H1 (cell line): ENCODE results near the gene GALNT4. TPM values are rescaled to one million over a fixed set of nuclear protein-coding genes. Genes with fewer than 3 reads are reported as not detected.

Experiments
- CTCF ChIA-PET: fragments of 300-600 bp; sonication (Branson Sonifier 250); formaldehyde crosslinking; loops from one replicate; lab custom pipeline; 2021; ENCODE audit not compliant: partially characterized antibody; lab: Charles Lee
- POLR2A ChIA-PET: fragments of 300-600 bp; sonication (Branson Sonifier 250); formaldehyde crosslinking; loops from one replicate; lab custom pipeline; 2021; ENCODE audit warnings: inconsistent platforms; ENCODE audit not compliant: partially characterized antibody; lab: Charles Lee
- DNase-seq, 2 experiments: peaks; one replicate each; pipeline versions ENCODE4 v3.0.0 to v3.0.0-alpha.2; 2010 to 2022; ENCODE audit warnings: low spot score in 2 of 2, low read depth in 1 of 2, mixed read lengths in 1 of 2
- FAIRE-seq: peaks from 2 replicates; lab custom pipeline; 2011; peaks lifted over from hg19 to GRCh38; lab: Jason Lieb, UNC
- H2AFZ ChIP-seq: 2 replicates; pipeline ENCODE4 v1.8.1; 2012; ENCODE audit warnings: low read length, inconsistent platforms
- H2AK5ac ChIP-seq: 2 replicates; pipeline ENCODE4 v1.6.1; 2013; ENCODE audit warnings: low read depth, low read length
- H2BK120ac ChIP-seq: replicated peaks from 2 replicates; pipeline ENCODE3; 2013; ENCODE audit warnings: low read depth, low read length, inconsistent platforms
- H2BK12ac ChIP-seq: 2 replicates; pipeline ENCODE4 v1.6.1; 2013; ENCODE audit warnings: low read depth, low read length
- H2BK15ac ChIP-seq: 2 replicates; pipeline ENCODE4 v1.6.1; 2013; ENCODE audit warnings: low read length
- H2BK20ac ChIP-seq: 2 replicates; pipeline ENCODE4 v1.6.1; 2013; ENCODE audit warnings: low read length
- H2BK5ac ChIP-seq: 2 replicates; pipeline ENCODE4 v1.6.1; 2013; ENCODE audit warnings: low read depth, low read length
- H3K14ac ChIP-seq: 2 replicates; pipeline ENCODE4 v1.6.1; 2013; ENCODE audit warnings: inconsistent platforms; ENCODE audit not compliant: insufficient read length
- H3K18ac ChIP-seq: 2 replicates; pipeline ENCODE4 v1.6.1; 2013; ENCODE audit warnings: low read length; ENCODE audit errors: extremely low read depth
- H3K23ac ChIP-seq: 2 replicates; pipeline ENCODE4 v1.6.1; 2013; ENCODE audit warnings: inconsistent platforms; ENCODE audit not compliant: insufficient read length
- H3K23me2 ChIP-seq: 2 replicates; pipeline ENCODE4 v1.6.1; 2013; ENCODE audit warnings: low read depth, low read length
- H3K27ac ChIP-seq: 2 replicates; pipeline ENCODE4 v1.6.1; 2011; ENCODE audit warnings: low read depth, low read length, inconsistent platforms
- H3K27me3 ChIP-seq, 4 experiments: replicated peaks in 1 of 4; 1 replicate in 1 of 4; 2 replicates in 3 of 4; pipeline versions ENCODE4 v1.6.1 to v1.8.1; 2011 to 2013; ENCODE audit warnings: low read length in 3 of 4, mild to moderate bottlenecking in 3 of 4, inconsistent platforms in 2 of 4, mixed read lengths in 2 of 4, moderate library complexity in 1 of 4; ENCODE audit not compliant: control insufficient read depth in 3 of 4, insufficient read depth in 3 of 4; ENCODE audit errors: extremely low read depth in 1 of 4
- H3K36me3 ChIP-seq, 4 experiments: 2 replicates each; pipeline versions ENCODE4 v1.6.1 to v1.8.1; 2011 to 2013; ENCODE audit warnings: mild to moderate bottlenecking in 4 of 4, low read length in 3 of 4, moderate library complexity in 2 of 4, control low read depth in 1 of 4, inconsistent platforms in 1 of 4; ENCODE audit not compliant: insufficient read depth in 4 of 4, control insufficient read depth in 2 of 4
- H3K4ac ChIP-seq: replicated peaks from 2 replicates; pipeline ENCODE3; 2013; ENCODE audit warnings: low read length, low read depth, mixed read lengths, inconsistent platforms; ENCODE audit not compliant: insufficient read length
- H3K4me1 ChIP-seq, 4 experiments: replicated peaks in 1 of 4; 1 replicate in 1 of 4; 2 replicates in 3 of 4; pipeline versions ENCODE4 v1.6.1 to v1.8.1; 2011 to 2013; ENCODE audit warnings: low read length in 3 of 4, inconsistent platforms in 2 of 4, mixed read lengths in 1 of 4; ENCODE audit not compliant: insufficient read depth in 4 of 4, control insufficient read depth in 3 of 4
- H3K4me2 ChIP-seq, 2 experiments: 2 replicates each; pipeline versions ENCODE4 v1.6.1 to v1.8.1; 2011 to 2013; ENCODE audit warnings: low read depth in 2 of 2, low read length in 2 of 2, control low read depth in 1 of 2, inconsistent platforms in 1 of 2, mild to moderate bottlenecking in 1 of 2; ENCODE audit not compliant: insufficient read depth in 1 of 2
- H3K4me3 ChIP-seq, 4 experiments: fragments of 200-600, 300-600 bp in 1 of 4; sonication (generic), shearing (Covaris generic), sonication (Bioruptor Twin) in 1 of 4; 2 replicates each; pipeline versions ENCODE4 v1.5.1 to v1.8.1; 2011 to 2016; ENCODE audit warnings: low read length in 4 of 4, low read depth in 3 of 4, control low read depth in 2 of 4, inconsistent platforms in 2 of 4, mild to moderate bottlenecking in 2 of 4, mixed read lengths in 1 of 4, moderate library complexity in 1 of 4; ENCODE audit not compliant: insufficient read depth in 2 of 4; ENCODE audit errors: extremely low read depth in 1 of 4
- H3K56ac ChIP-seq: replicated peaks from 2 replicates; pipeline ENCODE3; 2013; ENCODE audit warnings: low read depth, mild to moderate bottlenecking, mixed read lengths, low read length, inconsistent platforms; ENCODE audit not compliant: insufficient read length
- H3K79me1 ChIP-seq: 2 replicates; pipeline ENCODE4 v1.6.1; 2013; ENCODE audit warnings: low read depth, low read length, control low read depth
- H3K79me2 ChIP-seq, 2 experiments: 2 replicates each; pipeline versions ENCODE4 v1.6.1 to v1.8.1; 2012 to 2013; ENCODE audit warnings: low read length in 2 of 2, mild to moderate bottlenecking in 2 of 2, inconsistent platforms in 1 of 2; ENCODE audit not compliant: insufficient read depth in 2 of 2, control insufficient read depth in 1 of 2
- H3K9ac ChIP-seq, 4 experiments: replicated peaks in 1 of 4; 1 replicate in 1 of 4; 2 replicates in 3 of 4; pipeline versions ENCODE4 v1.6.1 to v1.8.1; 2011 to 2013; ENCODE audit warnings: low read depth in 3 of 4, low read length in 3 of 4, control low read depth in 2 of 4, mild to moderate bottlenecking in 2 of 4, moderate library complexity in 2 of 4, inconsistent platforms in 1 of 4; ENCODE audit errors: extremely low read depth in 1 of 4
- H3K9me3 ChIP-seq, 2 experiments: 2 replicates each; pipeline versions ENCODE4 v1.6.1 to v1.8.1; 2012 to 2013; ENCODE audit warnings: mild to moderate bottlenecking in 2 of 2, moderate library complexity in 2 of 2, control low read depth in 1 of 2, inconsistent platforms in 1 of 2, low read depth in 1 of 2, low read length in 1 of 2, mixed read lengths in 1 of 2; ENCODE audit not compliant: insufficient read depth in 2 of 2
- H4K20me1 ChIP-seq, 2 experiments: replicated peaks in 1 of 2; 2 replicates each; pipeline versions ENCODE3 to v1.8.1; 2011 to 2013; ENCODE audit warnings: inconsistent platforms in 2 of 2, low read length in 2 of 2, mild to moderate bottlenecking in 1 of 2; ENCODE audit not compliant: insufficient read depth in 2 of 2, control insufficient read depth in 1 of 2
- H4K5ac ChIP-seq: 2 replicates; pipeline ENCODE4 v1.6.1; 2013; ENCODE audit warnings: low read length, low read depth, mixed read lengths, inconsistent platforms; ENCODE audit not compliant: insufficient read length
- H4K8ac ChIP-seq: 2 replicates; pipeline ENCODE4 v1.8.0; 2013; ENCODE audit warnings: mild to moderate bottlenecking, moderate library complexity, low read length, inconsistent platforms; ENCODE audit not compliant: insufficient read depth; ENCODE audit errors: extremely low read depth
- H4K91ac ChIP-seq: replicated peaks from 2 replicates; pipeline ENCODE3; 2013; ENCODE audit warnings: low read length, mixed read lengths, inconsistent platforms; ENCODE audit not compliant: insufficient read length
- CHD1 ChIP-seq: IDR thresholded peaks from 2 replicates; pipeline ENCODE4 v1.6.1; 2012; ENCODE audit warnings: low read depth, low read length, improper control_type of control experiment
- E2F6 ChIP-seq: IDR thresholded peaks from 2 replicates; pipeline ENCODE4 v1.6.1; 2012; ENCODE audit warnings: inconsistent platforms
- EP300 ChIP-seq, 2 experiments: IDR thresholded peaks; 1 replicate in 1 of 2; 2 replicates in 1 of 2; pipeline ENCODE4 v1.6.1; 2011 to 2012; ENCODE audit warnings: low read depth in 2 of 2, low read length in 2 of 2, mild to moderate bottlenecking in 2 of 2, borderline replicate concordance in 1 of 2, inconsistent platforms in 1 of 2, moderate library complexity in 1 of 2
- GABPA ChIP-seq: IDR thresholded peaks from 2 replicates; pipeline ENCODE4 v1.6.1; 2011; ENCODE audit warnings: mild to moderate bottlenecking, low read length, moderate library complexity, borderline replicate concordance; ENCODE audit not compliant: insufficient read depth
- JUN ChIP-seq: IDR thresholded peaks from 2 replicates; pipeline ENCODE4 v1.6.1; 2011; ENCODE audit warnings: low read depth, mild to moderate bottlenecking, improper control_type of control experiment, low read length
- NANOG ChIP-seq: IDR thresholded peaks from 2 replicates; pipeline ENCODE4 v1.6.1; 2011; ENCODE audit warnings: low read length, low read depth, mild to moderate bottlenecking, inconsistent platforms; ENCODE audit not compliant: insufficient read depth, poor library complexity, severe bottlenecking
- RFX5 ChIP-seq: IDR thresholded peaks from 2 replicates; pipeline ENCODE4 v1.6.1; 2011; ENCODE audit warnings: low read depth, low read length, improper control_type of control experiment, borderline replicate concordance
- SAP30 ChIP-seq: fragments of 300-600 bp; sonication (generic); IDR thresholded peaks from 2 replicates; pipeline ENCODE4 v1.7.1; 2012; ENCODE audit warnings: low read length, moderate library complexity, mild to moderate bottlenecking, inconsistent platforms; ENCODE audit not compliant: insufficient read depth, insufficient replicate concordance
- SIN3A ChIP-seq, 2 experiments: IDR thresholded peaks in 1 of 2; conservative IDR thresholded peaks in 1 of 2; 2 replicates each; pipeline ENCODE4 v1.6.1; 2011 to 2012; ENCODE audit warnings: low read length in 2 of 2, improper control_type of control experiment in 1 of 2, low read depth in 1 of 2, mild to moderate bottlenecking in 1 of 2
- SIRT6 ChIP-seq: IDR thresholded peaks from one replicate; pipeline ENCODE4 v1.7.1; 2012; ENCODE audit warnings: low read length, inconsistent platforms
- SIX5 ChIP-seq: IDR thresholded peaks from 2 replicates; pipeline ENCODE4 v1.6.1; 2011; ENCODE audit warnings: mild to moderate bottlenecking, low read depth, low read length
- SUZ12 ChIP-seq: fragments of 200-600 bp; sonication (generic); IDR thresholded peaks from 2 replicates; pipeline ENCODE4 v1.6.1; 2012; ENCODE audit warnings: mild to moderate bottlenecking, inconsistent platforms, low read length, moderate library complexity, mixed read lengths
- TAF7 ChIP-seq: optimal IDR thresholded peaks from 2 replicates; pipeline ENCODE3; 2011; ENCODE audit warnings: low read depth, mild to moderate bottlenecking, inconsistent platforms, low read length, moderate library complexity, borderline replicate concordance
- WGBS, 2 experiments: shearing (Covaris generic) in 1 of 2; methylation state at CpG; one replicate each; pipeline versions ENCODE4 v1.1.6 to v1.1.7; 2013 to 2015; ENCODE audit warnings: low lambda C conversion rate in 2 of 2, mixed read lengths in 2 of 2, inconsistent platforms in 1 of 2, low coverage in 1 of 2, missing lambda C conversion rate in 1 of 2; ENCODE audit not compliant: insufficient replicate concordance in 2 of 2, insufficient coverage in 1 of 2, insufficient read length in 1 of 2; ENCODE audit errors: extremely low coverage in 1 of 2, missing lambda C conversion rate in 1 of 2; 5-methylcytosine and 5-hydroxymethylcytosine counted together
- polyA plus RNA-seq, 7 experiments: library from polyadenylated mRNA; depleted of rRNA in 3 of 7; stranded (reverse) in 5 of 7; unstranded in 2 of 7; fragments of >200 nt in 5 of 7; fragments of 200-250 nt in 2 of 7; gene quantifications; 1 replicate in 5 of 7; 2 replicates in 1 of 7; 4 replicates in 1 of 7; pipeline versions ENCODE4 v1.2.1 to v1.2.3, GENCODE V29; 2011 to 2013; ENCODE audit warnings: missing spikeins in 2 of 7, mixed read lengths in 2 of 7
- total RNA-seq: library from RNA; stranded (reverse); fragmentation: NEBNext Ultra II Directional; extraction: Animal tissue kit (Norgen Biotek cat#: 25700); gene quantifications from 2 replicates; pipeline ENCODE4 v1.2.1, GENCODE V29; 2021

The GALNT4 gene
- total and polyA plus RNA-seq, 2 of the 8 experiments (the other 6 are each of a cell fraction or from before 2014, with no cell fraction given) = 0.45 to 3.3 TPM

- CTCF ChIA-PET = interaction anchor here (2.5 to 5.3 kb wide), 2 partner anchors 14 to 26 kb away, joined by 6 to 23 read pairs; no protein-coding TSS in a partner anchor
- H3K23me2 ChIP-seq = no peaks in the 10 kb centered on the region
- POLR2A ChIA-PET = no interaction called here
- WGBS, 2 experiments = 90% methylated on average over 1 of the region's 1 CpG; no CpG with 5 or more reads in 1 of the 2 experiments
- H3K4me1 ChIP-seq = no peaks in the 10 kb centered on the region; a peak in 1 of 7 replicates
- no peak overlapping the region for H3K4ac ChIP-seq
- H2BK20ac ChIP-seq = no peak overlapping the region
- H2AK5ac ChIP-seq = no peak overlapping the region
- H3K4me2 ChIP-seq = no peak overlapping the region
- no peak overlapping the region for H2BK12ac ChIP-seq
- no peak overlapping the region for H3K18ac ChIP-seq
- no peaks in the 10 kb centered on the region for H3K9me3 ChIP-seq
- H3K27me3 ChIP-seq = no peaks in the 10 kb centered on the region
- H4K8ac ChIP-seq = no peak overlapping the region; the same call in 1 of the 2 replicates
- H3K27ac ChIP-seq = no peak overlapping the region
- H2BK120ac ChIP-seq = no peak overlapping the region
- H3K9ac ChIP-seq = no peak overlapping the region
- DNase-seq = no peak
- no peak overlapping the region for H2BK5ac ChIP-seq
- H4K20me1 ChIP-seq = no peaks in the 10 kb centered on the region
- no peak overlapping the region for H3K23ac ChIP-seq
- FAIRE-seq = no peak
- no peak overlapping the region for H3K14ac ChIP-seq
- H3K79me1 ChIP-seq = no peaks in the 10 kb centered on the region
- H2BK15ac ChIP-seq = no peak overlapping the region
- no peak overlapping the region for H3K56ac ChIP-seq
- no peak overlapping the region for H3K4me3 ChIP-seq
- H3K79me2 ChIP-seq = no peaks in the 10 kb centered on the region
- no peak overlapping the region for H2AFZ ChIP-seq
- no peaks in the 10 kb centered on the region for H3K36me3 ChIP-seq
- no peak overlapping the region for H4K5ac ChIP-seq
- H4K91ac ChIP-seq = no peak overlapping the region
- TF ChIP-seq SIX5 (no peak), TAF7 (no peak), CHD1 (no peak), GABPA (no peak), E2F6 (no peak), JUN (no peak), SAP30 (no peak), SIRT6 (no peak), SIN3A (conservative IDR thresholded peaks at IDR 0.05 in 1 of 2, IDR thresholded peaks at IDR 0.05 in 1 of 2; ENCODE audit: low read depth in 1 of 2, low read length in 2 of 2) (no peak), EP300 (IDR thresholded peaks at IDR 0.05; ENCODE audit: borderline replicate concordance in 1 of 2, low read depth in 2 of 2, low read length in 2 of 2) (no peak), RFX5 (no peak), SUZ12 (no peak), NANOG (no peak)
Observed at GRCh38 chr12:89484470-89484869, 40.1 kb downstream of the GALNT4 start.
